ENCODE data around the gene RAB10. TPM values are rescaled to one million over a fixed set of nuclear protein-coding genes. Genes with fewer than 3 reads are reported as not detected.

Gene RAB10
- total RNA-seq, 1 experiment from 2014 or later: 140 TPM

DNA sequence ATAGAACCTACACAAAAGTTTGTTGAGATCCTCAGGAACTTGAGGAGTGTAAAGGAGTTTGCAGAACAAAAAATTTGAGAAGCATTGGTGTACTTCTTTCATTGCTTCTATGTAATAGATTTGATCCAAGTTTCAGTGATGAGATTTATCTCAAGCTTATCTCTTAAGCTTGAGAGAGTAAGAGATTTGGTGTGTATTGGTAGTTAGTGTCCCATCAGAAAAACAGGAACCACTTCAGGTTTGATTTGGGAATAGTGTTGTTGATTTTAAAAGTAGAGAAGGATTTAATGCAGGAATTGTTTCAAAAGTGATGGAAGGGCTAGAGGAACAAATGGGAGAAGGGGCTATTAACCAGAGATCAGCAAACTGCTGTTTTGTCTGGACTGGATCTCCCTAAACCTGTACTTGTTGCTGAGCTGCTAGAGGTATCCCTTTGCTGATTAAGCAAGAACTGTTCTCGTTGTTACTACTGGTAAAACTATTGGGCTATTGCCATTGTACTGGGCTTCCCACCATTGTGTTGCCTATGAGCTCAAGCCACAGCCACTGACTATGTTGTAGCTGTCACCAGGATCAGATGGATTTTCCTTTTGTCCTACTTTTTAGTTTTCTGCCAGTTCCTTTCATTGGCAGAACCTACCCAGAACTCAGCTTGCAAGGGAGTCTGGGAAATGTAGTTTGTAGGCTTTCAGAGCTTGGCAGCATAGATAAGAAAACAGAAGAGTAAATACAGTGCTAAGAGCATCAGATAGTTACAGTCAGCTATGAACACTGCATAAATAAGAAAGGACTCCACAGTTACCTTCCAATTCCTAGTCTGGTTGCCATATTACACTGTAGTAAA lies 39.3 kb downstream of the RAB10 start:
- peaks cover 28% of the 10 kb centered on the region for H3K4me1 ChIP-seq (ENCODE audit: insufficient read depth, low read length, poor library complexity, severe bottlenecking)
- no peaks in the 10 kb centered on the region for H3K27me3 ChIP-seq (replicated peaks; ENCODE audit: insufficient read depth, low read depth, low read length, poor library complexity)
- TF ChIP-seq EZH2 (IDR thresholded peaks at IDR 0.05; ENCODE audit: borderline replicate concordance, low read depth, low read length, poor library complexity, severe bottlenecking): no peak
- TF ChIP-seq, protein P1, sequence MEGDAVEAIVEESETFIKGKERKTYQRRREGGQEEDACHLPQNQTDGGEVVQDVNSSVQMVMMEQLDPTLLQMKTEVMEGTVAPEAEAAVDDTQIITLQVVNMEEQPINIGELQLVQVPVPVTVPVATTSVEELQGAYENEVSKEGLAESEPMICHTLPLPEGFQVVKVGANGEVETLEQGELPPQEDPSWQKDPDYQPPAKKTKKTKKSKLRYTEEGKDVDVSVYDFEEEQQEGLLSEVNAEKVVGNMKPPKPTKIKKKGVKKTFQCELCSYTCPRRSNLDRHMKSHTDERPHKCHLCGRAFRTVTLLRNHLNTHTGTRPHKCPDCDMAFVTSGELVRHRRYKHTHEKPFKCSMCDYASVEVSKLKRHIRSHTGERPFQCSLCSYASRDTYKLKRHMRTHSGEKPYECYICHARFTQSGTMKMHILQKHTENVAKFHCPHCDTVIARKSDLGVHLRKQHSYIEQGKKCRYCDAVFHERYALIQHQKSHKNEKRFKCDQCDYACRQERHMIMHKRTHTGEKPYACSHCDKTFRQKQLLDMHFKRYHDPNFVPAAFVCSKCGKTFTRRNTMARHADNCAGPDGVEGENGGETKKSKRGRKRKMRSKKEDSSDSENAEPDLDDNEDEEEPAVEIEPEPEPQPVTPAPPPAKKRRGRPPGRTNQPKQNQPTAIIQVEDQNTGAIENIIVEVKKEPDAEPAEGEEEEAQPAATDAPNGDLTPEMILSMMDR (conservative IDR thresholded peaks at IDR 0.05; ENCODE audit: low read depth, low read length): no peak
- CTCF ChIA-PET: interaction anchor here (0.6 kb wide), 1 partner anchor 11 kb away, joined by 3 read pairs; no protein-coding TSS in a partner anchor
- H3K4me3 ChIP-seq (ENCODE audit: low read depth, low read length, poor library complexity, severe bottlenecking): no peak overlapping the region
- no TSS peak for BruUV-seq (replicated peaks)
- intact Hi-C loops (cut with micrococcal nuclease; ENCODE audit: unreplicated experiment): no loop called here
- peak; percentile 14 for DNase-seq (ENCODE audit: low spot score)
- no peaks in the 10 kb centered on the region for H3K9me3 ChIP-seq (ENCODE audit: low read depth, low read length, poor library complexity, severe bottlenecking)
- no peaks in the 10 kb centered on the region for H3K36me3 ChIP-seq (ENCODE audit: insufficient read depth, low read length, poor library complexity, severe bottlenecking)
- H3K27ac ChIP-seq (ENCODE audit: low read depth, low read length, poor library complexity, severe bottlenecking): no peak overlapping the region
- POLR2A ChIA-PET (ENCODE audit: low non-redundant PET): no interaction called here

DNA sequence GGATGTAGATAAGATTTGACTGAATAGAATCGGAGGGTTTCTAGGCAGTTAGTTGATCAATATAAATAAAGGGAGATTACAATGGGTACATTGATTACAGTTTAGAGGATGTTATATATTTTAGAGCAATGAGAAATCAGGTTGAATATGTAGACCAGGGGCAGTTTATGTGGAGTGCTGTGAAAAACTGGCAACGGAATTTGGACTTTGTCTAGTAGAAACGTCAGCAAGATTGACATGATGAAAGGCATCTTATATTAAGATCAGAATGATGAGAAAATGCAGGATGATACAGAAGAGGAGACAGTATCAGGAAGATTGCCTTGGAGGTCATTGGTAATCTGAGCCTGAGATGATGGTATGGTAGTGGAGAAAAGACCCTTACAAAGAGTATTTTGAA lies 39.9 kb downstream of the RAB10 start:
- Histone ChIP-seq H3K27me3 (replicated peaks; ENCODE audit: insufficient read depth, low read depth, low read length, poor library complexity) (no peaks in the 10 kb centered on the region), H3K9me3 (ENCODE audit: low read depth, low read length, poor library complexity, severe bottlenecking) (no peaks in the 10 kb centered on the region), H3K4me3 (ENCODE audit: low read depth, low read length, poor library complexity, severe bottlenecking) (no peak overlapping the region), H3K27ac (ENCODE audit: low read depth, low read length, poor library complexity, severe bottlenecking) (no peak overlapping the region), H3K4me1 (ENCODE audit: insufficient read depth, low read length, poor library complexity, severe bottlenecking) (peaks cover 21% of the 10 kb centered on the region), H3K36me3 (ENCODE audit: insufficient read depth, low read length, poor library complexity, severe bottlenecking) (no peaks in the 10 kb centered on the region)
- intact Hi-C loops (cut with micrococcal nuclease; ENCODE audit: unreplicated experiment): no loop called here
- DNase-seq (ENCODE audit: low spot score): no peak
- TF ChIP-seq, protein P1 (conservative IDR thresholded peaks at IDR 0.05; ENCODE audit: low read depth, low read length): no peak
- TF ChIP-seq EZH2 (IDR thresholded peaks at IDR 0.05; ENCODE audit: borderline replicate concordance, low read depth, low read length, poor library complexity, severe bottlenecking): no peak
- no TSS peak for BruUV-seq (replicated peaks)
- POLR2A ChIA-PET (ENCODE audit: low non-redundant PET): no interaction called here
- CTCF ChIA-PET: interaction anchor here (0.6 kb wide), 1 partner anchor 12 kb away, joined by 3 read pairs; no protein-coding TSS in a partner anchor

DNA sequence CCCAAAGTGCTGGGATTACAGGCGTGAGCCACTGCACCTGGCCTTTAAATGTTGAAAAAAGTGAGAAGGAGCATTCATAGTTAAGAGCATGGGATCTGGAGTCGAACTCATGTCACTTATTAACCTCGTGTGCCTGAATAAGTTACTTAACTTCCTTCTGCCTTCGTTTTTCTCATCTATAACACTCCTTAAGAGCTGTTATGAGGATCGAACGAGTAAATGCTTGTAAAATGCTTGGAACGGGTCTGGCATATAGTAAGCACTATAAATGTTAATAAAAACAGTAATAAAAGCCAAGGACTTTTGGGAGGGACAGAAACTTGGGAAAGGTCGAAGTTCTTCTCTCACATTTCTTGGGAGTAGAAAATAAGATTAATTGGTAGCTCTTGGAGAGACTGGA lies 40.8 kb downstream of the RAB10 start:
- H3K4me3 ChIP-seq (ENCODE audit: low read depth, low read length, poor library complexity, severe bottlenecking): no peak overlapping the region
- peaks cover 17% of the 10 kb centered on the region for H3K4me1 ChIP-seq (ENCODE audit: insufficient read depth, low read length, poor library complexity, severe bottlenecking)
- DNase-seq (ENCODE audit: low spot score): no peak
- TF ChIP-seq, protein P1 (conservative IDR thresholded peaks at IDR 0.05; ENCODE audit: low read depth, low read length): no peak
- no peak for TF ChIP-seq EZH2 (IDR thresholded peaks at IDR 0.05; ENCODE audit: borderline replicate concordance, low read depth, low read length, poor library complexity, severe bottlenecking)
- no peak overlapping the region for H3K27ac ChIP-seq (ENCODE audit: low read depth, low read length, poor library complexity, severe bottlenecking)
- H3K36me3 ChIP-seq (ENCODE audit: insufficient read depth, low read length, poor library complexity, severe bottlenecking): no peaks in the 10 kb centered on the region
- H3K27me3 ChIP-seq (replicated peaks; ENCODE audit: insufficient read depth, low read depth, low read length, poor library complexity): no peaks in the 10 kb centered on the region
- BruUV-seq (replicated peaks): no TSS peak
- intact Hi-C loops (cut with micrococcal nuclease; ENCODE audit: unreplicated experiment): no loop called here
- H3K9me3 ChIP-seq (ENCODE audit: low read depth, low read length, poor library complexity, severe bottlenecking): peaks cover under 1% of the 10 kb centered on the region
- POLR2A ChIA-PET (ENCODE audit: low non-redundant PET): interaction anchor here (0.5 kb wide), 1 partner anchor 196 kb away, joined by 4 read pairs; the partner anchor contains the start of gene ASXL2
- CTCF ChIA-PET: no interaction called here
